Suprapubic skin (tissue), 3 donors: Measurements from ENCODE around the gene NNAT.

Experiments used
- CTCF ChIP-seq, 2 donors: fragments of 200-600 bp in 1 of 2; fragments of 450-650 bp in 1 of 2; sonication (generic) in 1 of 2; IDR thresholded peaks; one replicate each; pipeline ENCODE4 v1.5.1; 2016 to 2019; ENCODE audit warnings: antibody characterized with exemption in 2 of 2, mild to moderate bottlenecking in 1 of 2, moderate library complexity in 1 of 2
- EP300 ChIP-seq: sonication (generic); formaldehyde crosslinking; IDR thresholded peaks from one replicate; pipeline ENCODE4 v1.6.1; 2017; ENCODE audit warnings: antibody characterized with exemption
- POLR2A ChIP-seq, 2 donors: fragments of 450-650 bp; IDR thresholded peaks; one replicate each; pipeline ENCODE4 v1.6.1; 2017; ENCODE audit warnings: antibody characterized with exemption in 2 of 2, mild to moderate bottlenecking in 2 of 2, moderate library complexity in 2 of 2

- TF ChIP-seq POLR2A (IDR thresholded peaks at IDR 0.05) (no peak), CTCF (IDR thresholded peaks at IDR 0.05) (no peak), EP300 (no peak)
Measured at GRCh38 chr20:37518606-37519507, 2.2 kb upstream of the NNAT start.
